Measurements from ENCODE around the gene GAREM1.

DNA sequence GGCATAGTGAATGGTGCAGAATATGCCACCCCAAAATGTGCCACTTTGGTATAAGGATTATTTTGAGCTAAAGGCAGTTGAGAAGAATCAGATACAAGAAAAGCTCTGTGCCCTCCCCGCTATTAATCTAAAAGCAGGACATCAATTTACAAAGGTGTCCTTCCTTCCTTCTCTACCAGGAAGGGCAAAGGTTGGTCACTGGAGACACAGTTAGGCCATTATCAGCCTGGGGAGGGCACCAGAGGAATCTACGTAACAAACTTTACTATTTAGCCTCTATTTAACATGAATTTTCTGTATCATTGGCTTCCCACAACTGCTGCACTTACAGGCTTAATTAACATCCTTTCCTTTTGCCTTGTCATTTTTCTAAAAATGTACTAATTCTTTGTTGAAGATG is 228.3 kb downstream of the GAREM1 start:
- TF ChIP-seq, protein P1, sequence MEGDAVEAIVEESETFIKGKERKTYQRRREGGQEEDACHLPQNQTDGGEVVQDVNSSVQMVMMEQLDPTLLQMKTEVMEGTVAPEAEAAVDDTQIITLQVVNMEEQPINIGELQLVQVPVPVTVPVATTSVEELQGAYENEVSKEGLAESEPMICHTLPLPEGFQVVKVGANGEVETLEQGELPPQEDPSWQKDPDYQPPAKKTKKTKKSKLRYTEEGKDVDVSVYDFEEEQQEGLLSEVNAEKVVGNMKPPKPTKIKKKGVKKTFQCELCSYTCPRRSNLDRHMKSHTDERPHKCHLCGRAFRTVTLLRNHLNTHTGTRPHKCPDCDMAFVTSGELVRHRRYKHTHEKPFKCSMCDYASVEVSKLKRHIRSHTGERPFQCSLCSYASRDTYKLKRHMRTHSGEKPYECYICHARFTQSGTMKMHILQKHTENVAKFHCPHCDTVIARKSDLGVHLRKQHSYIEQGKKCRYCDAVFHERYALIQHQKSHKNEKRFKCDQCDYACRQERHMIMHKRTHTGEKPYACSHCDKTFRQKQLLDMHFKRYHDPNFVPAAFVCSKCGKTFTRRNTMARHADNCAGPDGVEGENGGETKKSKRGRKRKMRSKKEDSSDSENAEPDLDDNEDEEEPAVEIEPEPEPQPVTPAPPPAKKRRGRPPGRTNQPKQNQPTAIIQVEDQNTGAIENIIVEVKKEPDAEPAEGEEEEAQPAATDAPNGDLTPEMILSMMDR (conservative IDR thresholded peaks at IDR 0.05) = no peak
- TF ChIP-seq ZFX (IDR thresholded peaks at IDR 0.05) = no peak
